A549 (cell line): ENCODE data around the gene TMEM106B. TPM values are rescaled to one million over a fixed set of nuclear protein-coding genes. Genes with fewer than 3 reads are reported as not detected.

Source experiments
- BHLHE40 ChIP-seq: IDR thresholded peaks from 2 replicates; pipeline ENCODE4 v1.6.1; 2012; ENCODE audit warnings: low read depth, low read length, inconsistent platforms
- CBX8 ChIP-seq: fragments of 200-600 bp; sonication (generic); IDR thresholded peaks from 2 replicates; pipeline ENCODE4 v1.6.1; 2016
- CEBPB ChIP-seq, 2 experiments: fragments of >200 bp in 1 of 2; sonication (Bioruptor Twin) in 1 of 2; formaldehyde crosslinking in 1 of 2; IDR thresholded peaks; 2 replicates each; pipeline ENCODE4 v1.6.1; 2012 to 2016
- CHD2 ChIP-seq: fragments of 150-350 bp; IDR thresholded peaks from 2 replicates; pipeline ENCODE4 v1.6.1; 2014; ENCODE audit warnings: low read length; ENCODE audit not compliant: partially characterized antibody
- CHD4 ChIP-seq: fragments of 200-600 bp; sonication (generic); IDR thresholded peaks from 2 replicates; pipeline ENCODE4 v1.6.1; 2016; ENCODE audit warnings: antibody characterized with exemption, mild to moderate bottlenecking, borderline replicate concordance
- EHF ChIP-seq: fragments of 250-450 bp; sonication (Bioruptor Pico); IDR thresholded peaks from 2 replicates; pipeline ENCODE4 v1.5.0; 2020; ENCODE audit warnings: mild to moderate bottlenecking
- EHMT2 ChIP-seq: fragments of 200-600 bp; sonication (generic); IDR thresholded peaks from 2 replicates; pipeline ENCODE4 v1.6.1; 2016; ENCODE audit warnings: antibody characterized with exemption, low read depth, mild to moderate bottlenecking, moderate library complexity
- FOSL2 ChIP-seq, 2 experiments: fragments of 450-650 bp in 1 of 2; fragments of >200 bp in 1 of 2; sonication (Bioruptor Twin) in 1 of 2; formaldehyde crosslinking; IDR thresholded peaks; 2 replicates each; pipeline versions ENCODE4 v1.5.0 to v1.6.1; 2016 to 2020; ENCODE audit warnings: mild to moderate bottlenecking in 1 of 2, moderate library complexity in 1 of 2
- FOXS1 ChIP-seq: fragments of 250-450 bp; sonication (Bioruptor Pico); IDR thresholded peaks from 2 replicates; pipeline ENCODE4 v1.5.0; 2020; ENCODE audit warnings: mild to moderate bottlenecking, moderate library complexity
- HDAC2 ChIP-seq: fragments of 200-600 bp; sonication (generic); IDR thresholded peaks from 2 replicates; pipeline ENCODE4 v1.6.1; 2016
- JUN ChIP-seq, 2 experiments: fragments of >200 bp; sonication (Bioruptor Twin); formaldehyde crosslinking; IDR thresholded peaks; 2 replicates in 1 of 2; 3 replicates in 1 of 2; pipeline ENCODE4 v1.6.1; 2016 to 2017
- KDM5A ChIP-seq: fragments of 200-600 bp; sonication (generic); IDR thresholded peaks from 2 replicates; pipeline ENCODE4 v1.6.1; 2016; ENCODE audit warnings: antibody characterized with exemption, mild to moderate bottlenecking
- MAZ ChIP-seq: fragments of 150-350 bp; IDR thresholded peaks from 2 replicates; pipeline ENCODE4 v1.6.1; 2014; ENCODE audit warnings: antibody characterized with exemption, low read depth, low read length, borderline replicate concordance
- MYC ChIP-seq: IDR thresholded peaks from 2 replicates; pipeline ENCODE4 v1.6.1; 2012; ENCODE audit warnings: mild to moderate bottlenecking, inconsistent platforms, low read length, improper control_type of control experiment, borderline replicate concordance
- NFE2L2 ChIP-seq: fragments of 150-350 bp; conservative IDR thresholded peaks from 2 replicates; pipeline ENCODE4 v1.6.1; 2014; ENCODE audit warnings: low read length
- NPAS2 ChIP-seq: fragments of 250-450 bp; sonication (Bioruptor Pico); IDR thresholded peaks from 2 replicates; pipeline ENCODE4 v1.8.0; 2022; ENCODE audit warnings: mild to moderate bottlenecking, moderate library complexity, borderline replicate concordance
- RAD21 ChIP-seq, 2 experiments: fragments of >200 bp in 1 of 2; sonication (Bioruptor Twin) in 1 of 2; formaldehyde crosslinking in 1 of 2; IDR thresholded peaks in 1 of 2; conservative IDR thresholded peaks in 1 of 2; 2 replicates in 1 of 2; 3 replicates in 1 of 2; pipeline ENCODE4 v1.6.1; 2012 to 2018; ENCODE audit warnings: inconsistent platforms in 1 of 2
- SREBF2 ChIP-seq: fragments of 450-650 bp; IDR thresholded peaks from 2 replicates; pipeline ENCODE4 v1.6.1; 2014; ENCODE audit warnings: mild to moderate bottlenecking, moderate library complexity
- TFCP2L1 ChIP-seq: fragments of 250-450 bp; sonication (Bioruptor Pico); IDR thresholded peaks from 2 replicates; pipeline ENCODE4 v1.5.0; 2021; ENCODE audit warnings: mild to moderate bottlenecking
- TP53 ChIP-seq: fragments of 250-450 bp; sonication (Bioruptor Pico); IDR thresholded peaks from 2 replicates; pipeline ENCODE4 v1.5.0; 2021; ENCODE audit warnings: mild to moderate bottlenecking, moderate library complexity
- ZC3H11A ChIP-seq: fragments of 450-650 bp; IDR thresholded peaks from 2 replicates; pipeline ENCODE4 v1.6.1; 2014; ENCODE audit warnings: antibody characterized with exemption, mild to moderate bottlenecking
- ZFP36 ChIP-seq: fragments of 450-650 bp; IDR thresholded peaks from 2 replicates; pipeline ENCODE4 v1.6.1; 2014; ENCODE audit warnings: borderline replicate concordance; ENCODE audit not compliant: partially characterized antibody
- ZSCAN20 ChIP-seq: fragments of 250-450 bp; sonication (Bioruptor Pico); IDR thresholded peaks from 2 replicates; pipeline ENCODE4 v1.8.0; 2022; ENCODE audit warnings: mild to moderate bottlenecking, moderate library complexity
- polyA plus RNA-seq, 4 experiments: library from polyadenylated mRNA; depleted of rRNA in 3 of 4; stranded (reverse); fragments of >200 nt; fragmentation: RNase III in 1 of 4; extraction: RNeasy Plus Mini Kit Qiagen cat#74134 plus additional on column Dnase treatment in 1 of 4; gene quantifications; 2 replicates in 3 of 4; 3 replicates in 1 of 4; pipeline ENCODE4 v1.2.3, GENCODE V29; 2011 to 2017
- TF ChIP-seq, protein P1 (sequence below): fragments of 250-450 bp; sonication (Bioruptor Pico); IDR thresholded peaks from 2 replicates; pipeline ENCODE4 v1.5.0; 2021; ENCODE audit warnings: mild to moderate bottlenecking, moderate library complexity, borderline replicate concordance
- TF ChIP-seq, protein P2 (sequence below): fragments of 150-350 bp; IDR thresholded peaks from 2 replicates; pipeline ENCODE4 v1.6.1; 2014; ENCODE audit warnings: low read depth, mild to moderate bottlenecking, low read length
- TF ChIP-seq, protein P3 (sequence below): fragments of >200 bp; sonication (Bioruptor Twin); formaldehyde crosslinking; IDR thresholded peaks from 2 replicates; pipeline ENCODE4 v1.6.1; 2016
- TF ChIP-seq, protein P4 (sequence below): fragments of 450-650 bp; IDR thresholded peaks from 2 replicates; pipeline ENCODE4 v1.6.1; 2014; ENCODE audit warnings: antibody characterized with exemption

The TMEM106B gene
- polyA plus RNA-seq, 2 of the 4 experiments (the other 2 are of a cell fraction) = 70.9 to 123 TPM

DNA sequence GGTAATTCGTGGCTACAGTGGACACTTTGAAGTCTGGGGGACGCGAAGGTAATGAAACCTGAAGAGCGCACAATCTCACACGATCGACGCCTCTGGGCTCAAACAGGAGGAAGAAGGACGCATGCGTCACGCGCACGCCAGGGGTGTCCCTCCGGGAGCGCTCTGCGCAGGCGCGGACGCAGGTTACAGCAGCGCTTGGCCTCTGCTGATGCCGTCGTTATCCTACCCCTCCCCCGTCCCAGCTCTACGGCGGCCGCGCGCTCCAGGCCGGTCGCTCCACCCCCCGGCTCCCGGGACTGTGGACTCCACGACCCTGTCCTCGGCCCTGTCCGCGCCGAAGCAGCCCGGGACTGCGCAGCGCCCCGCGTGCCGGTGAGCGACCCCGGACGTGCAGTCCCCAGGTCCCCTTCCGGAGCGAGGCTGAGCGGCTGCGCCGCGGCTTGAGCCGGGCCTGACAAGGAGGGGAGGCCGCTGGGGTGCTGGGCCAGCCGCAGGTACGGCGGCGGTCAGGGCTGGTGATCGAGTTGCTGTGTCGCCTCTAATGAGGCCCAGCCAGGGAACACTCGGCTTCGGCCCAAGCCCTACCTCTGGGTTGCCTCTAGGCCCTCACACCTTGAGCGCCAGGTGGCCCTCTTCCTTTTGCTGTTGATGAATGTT, at the start of gene TMEM106B (continued):
- TF ChIP-seq, protein P1, sequence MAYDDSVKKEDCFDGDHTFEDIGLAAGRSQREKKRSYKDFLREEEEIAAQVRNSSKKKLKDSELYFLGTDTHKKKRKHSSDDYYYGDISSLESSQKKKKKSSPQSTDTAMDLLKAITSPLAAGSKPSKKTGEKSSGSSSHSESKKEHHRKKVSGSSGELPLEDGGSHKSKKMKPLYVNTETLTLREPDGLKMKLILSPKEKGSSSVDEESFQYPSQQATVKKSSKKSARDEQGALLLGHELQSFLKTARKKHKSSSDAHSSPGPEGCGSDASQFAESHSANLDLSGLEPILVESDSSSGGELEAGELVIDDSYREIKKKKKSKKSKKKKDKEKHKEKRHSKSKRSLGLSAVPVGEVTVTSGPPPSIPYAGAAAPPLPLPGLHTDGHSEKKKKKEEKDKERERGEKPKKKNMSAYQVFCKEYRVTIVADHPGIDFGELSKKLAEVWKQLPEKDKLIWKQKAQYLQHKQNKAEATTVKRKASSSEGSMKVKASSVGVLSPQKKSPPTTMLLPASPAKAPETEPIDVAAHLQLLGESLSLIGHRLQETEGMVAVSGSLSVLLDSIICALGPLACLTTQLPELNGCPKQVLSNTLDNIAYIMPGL = peak; percentile 77; the same call in 1 of the 2 replicates
- TF ChIP-seq SREBF2 = no peak
- no peak for TF ChIP-seq ZC3H11A
- TF ChIP-seq BHLHE40 = no peak
- no peak for TF ChIP-seq NFE2L2
- TF ChIP-seq CHD2 = no peak
- no peak for TF ChIP-seq CHD4
- TF ChIP-seq, protein P2, sequence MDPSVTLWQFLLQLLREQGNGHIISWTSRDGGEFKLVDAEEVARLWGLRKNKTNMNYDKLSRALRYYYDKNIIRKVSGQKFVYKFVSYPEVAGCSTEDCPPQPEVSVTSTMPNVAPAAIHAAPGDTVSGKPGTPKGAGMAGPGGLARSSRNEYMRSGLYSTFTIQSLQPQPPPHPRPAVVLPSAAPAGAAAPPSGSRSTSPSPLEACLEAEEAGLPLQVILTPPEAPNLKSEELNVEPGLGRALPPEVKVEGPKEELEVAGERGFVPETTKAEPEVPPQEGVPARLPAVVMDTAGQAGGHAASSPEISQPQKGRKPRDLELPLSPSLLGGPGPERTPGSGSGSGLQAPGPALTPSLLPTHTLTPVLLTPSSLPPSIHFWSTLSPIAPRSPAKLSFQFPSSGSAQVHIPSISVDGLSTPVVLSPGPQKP = no peak
- TF ChIP-seq ZFP36 = no peak
- TF ChIP-seq CEBPB (IDR thresholded peaks at IDR 0.05) = no peak
- no peak for TF ChIP-seq NPAS2
- no peak for TF ChIP-seq FOXS1 (CRISPR knock-in tag)
- peak in 1 of 2 experiments; percentile 45; a peak in 3 of 5 replicates for TF ChIP-seq RAD21 (conservative IDR thresholded peaks at IDR 0.05 in 1 of 2, IDR thresholded peaks at IDR 0.05 in 1 of 2)
- TF ChIP-seq MAZ = no peak; the same call in 1 of the 2 replicates
- TF ChIP-seq EHMT2 = no peak
- TF ChIP-seq EHF = no peak
- TF ChIP-seq ZSCAN20 (CRISPR knock-in tag) = no peak
- 0 out of 2 replicates have a peak, but pooled peaks have one; percentile 15 for TF ChIP-seq TFCP2L1 (CRISPR knock-in tag)
- TF ChIP-seq, protein P3, sequence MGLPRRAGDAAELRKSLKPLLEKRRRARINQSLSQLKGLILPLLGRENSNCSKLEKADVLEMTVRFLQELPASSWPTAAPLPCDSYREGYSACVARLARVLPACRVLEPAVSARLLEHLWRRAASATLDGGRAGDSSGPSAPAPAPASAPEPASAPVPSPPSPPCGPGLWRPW = no peak
- peak; percentile 44 to 93 for TF ChIP-seq JUN (IDR thresholded peaks at IDR 0.05)
- TF ChIP-seq, protein P4, sequence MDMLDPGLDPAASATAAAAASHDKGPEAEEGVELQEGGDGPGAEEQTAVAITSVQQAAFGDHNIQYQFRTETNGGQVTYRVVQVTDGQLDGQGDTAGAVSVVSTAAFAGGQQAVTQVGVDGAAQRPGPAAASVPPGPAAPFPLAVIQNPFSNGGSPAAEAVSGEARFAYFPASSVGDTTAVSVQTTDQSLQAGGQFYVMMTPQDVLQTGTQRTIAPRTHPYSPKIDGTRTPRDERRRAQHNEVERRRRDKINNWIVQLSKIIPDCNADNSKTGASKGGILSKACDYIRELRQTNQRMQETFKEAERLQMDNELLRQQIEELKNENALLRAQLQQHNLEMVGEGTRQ = no peak
- peak; percentile 28; the same call in 1 of the 2 replicates for TF ChIP-seq MYC
- no peak for TF ChIP-seq FOSL2 (IDR thresholded peaks at IDR 0.05)
- TF ChIP-seq FOSL2 (CRISPR knock-in tag; IDR thresholded peaks at IDR 0.05) = no peak; the same call in 1 of the 2 replicates
- TF ChIP-seq CBX8 = no peak
- no peak for TF ChIP-seq KDM5A
- no peak for TF ChIP-seq HDAC2
- TF ChIP-seq TP53 (CRISPR knock-in tag) = 0 out of 2 replicates have a peak, but pooled peaks have one; percentile 69
